VCaP (cell line): ENCODE measurements around the gene PRAMEF12.
A peak's percentile ranks its signal among the peaks of the same experiment; 100 is the strongest.
"Not testable (repeated sequence)": the region's sequence is repeated elsewhere in the genome, so short reads cannot be mapped to it uniquely, and the experiment has no call there.

ENCODE experiments used
- H3K27ac ChIP-seq: fragments of 450-650 bp; 2 replicates; pipeline ENCODE4 v1.5.1; 2017
- TF ChIP-seq, protein P1 (sequence below): fragments of 450-650 bp; conservative IDR thresholded peaks from 2 replicates; pipeline ENCODE4 v1.5.1; 2017; ENCODE audit warnings: mild to moderate bottlenecking, moderate library complexity

The PRAMEF12 gene

DNA sequence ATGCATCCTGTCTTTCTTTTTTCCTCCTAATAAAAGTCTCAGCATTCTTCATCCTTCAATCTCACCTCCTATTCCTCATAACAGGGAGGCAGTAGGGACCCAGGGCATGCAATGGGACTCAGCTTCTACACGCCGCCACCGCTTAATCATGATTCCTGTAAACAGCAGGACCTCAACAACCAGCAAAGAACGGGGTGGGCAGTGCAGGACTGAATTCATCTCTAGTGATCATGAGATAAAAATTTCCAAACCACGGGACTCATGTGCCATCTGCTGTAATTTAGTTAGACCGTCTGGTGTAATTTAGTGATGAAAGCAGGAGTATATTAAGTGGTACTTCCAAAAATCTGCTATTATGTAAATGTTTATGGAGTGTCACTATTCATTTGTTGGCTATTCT is 5.4 kb downstream of the PRAMEF12 start:
- H3K27ac ChIP-seq = no peak overlapping the region
- TF ChIP-seq, protein P1, sequence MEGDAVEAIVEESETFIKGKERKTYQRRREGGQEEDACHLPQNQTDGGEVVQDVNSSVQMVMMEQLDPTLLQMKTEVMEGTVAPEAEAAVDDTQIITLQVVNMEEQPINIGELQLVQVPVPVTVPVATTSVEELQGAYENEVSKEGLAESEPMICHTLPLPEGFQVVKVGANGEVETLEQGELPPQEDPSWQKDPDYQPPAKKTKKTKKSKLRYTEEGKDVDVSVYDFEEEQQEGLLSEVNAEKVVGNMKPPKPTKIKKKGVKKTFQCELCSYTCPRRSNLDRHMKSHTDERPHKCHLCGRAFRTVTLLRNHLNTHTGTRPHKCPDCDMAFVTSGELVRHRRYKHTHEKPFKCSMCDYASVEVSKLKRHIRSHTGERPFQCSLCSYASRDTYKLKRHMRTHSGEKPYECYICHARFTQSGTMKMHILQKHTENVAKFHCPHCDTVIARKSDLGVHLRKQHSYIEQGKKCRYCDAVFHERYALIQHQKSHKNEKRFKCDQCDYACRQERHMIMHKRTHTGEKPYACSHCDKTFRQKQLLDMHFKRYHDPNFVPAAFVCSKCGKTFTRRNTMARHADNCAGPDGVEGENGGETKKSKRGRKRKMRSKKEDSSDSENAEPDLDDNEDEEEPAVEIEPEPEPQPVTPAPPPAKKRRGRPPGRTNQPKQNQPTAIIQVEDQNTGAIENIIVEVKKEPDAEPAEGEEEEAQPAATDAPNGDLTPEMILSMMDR = no peak

DNA sequence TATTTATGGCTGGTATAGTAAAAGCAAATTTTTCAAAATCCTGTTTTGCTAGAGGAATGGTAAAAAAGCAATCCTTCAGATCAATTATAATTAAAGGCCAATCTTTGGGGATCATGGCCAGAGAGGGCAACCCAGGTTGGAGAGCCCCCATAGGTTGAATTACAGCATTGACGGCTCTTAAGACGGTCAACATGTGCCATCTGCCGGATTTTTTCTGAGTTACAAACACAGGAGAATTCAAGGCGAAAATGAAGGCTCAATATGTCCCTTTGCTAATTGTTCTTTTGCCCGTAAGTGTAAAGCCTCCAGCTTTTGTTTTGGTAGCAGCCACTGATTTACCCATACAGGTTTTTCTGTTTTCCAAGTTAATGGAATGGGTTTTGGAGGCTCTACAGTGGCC is 8.0 kb downstream of the PRAMEF12 start:
- H3K27ac ChIP-seq = not testable (repeated sequence)

DNA sequence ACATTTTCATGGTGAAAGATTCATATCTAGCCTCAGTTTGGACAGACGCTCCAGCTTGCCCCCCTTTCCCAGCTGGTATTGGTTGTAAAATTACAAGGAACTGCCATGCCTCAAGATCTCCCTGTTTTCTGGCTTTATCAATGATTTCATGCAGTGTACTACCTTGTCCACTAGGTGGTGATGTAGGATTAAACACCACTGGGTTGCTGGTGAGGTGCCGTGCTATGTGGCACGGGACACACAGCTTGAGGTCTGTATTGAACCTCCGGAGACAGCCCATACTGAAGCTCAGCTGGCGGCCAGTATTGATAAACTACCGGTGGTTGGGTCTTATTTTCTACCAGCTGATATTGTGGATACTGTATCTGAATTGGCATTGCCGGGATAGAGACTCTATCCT is 10.2 kb downstream of the PRAMEF12 start:
- TF ChIP-seq, protein P1 = peak; percentile 52
- not testable (repeated sequence) for H3K27ac ChIP-seq

More for the DNA sequence above, 8.0 kb downstream of the PRAMEF12 start:
- TF ChIP-seq, protein P1 = peak; percentile 28

DNA sequence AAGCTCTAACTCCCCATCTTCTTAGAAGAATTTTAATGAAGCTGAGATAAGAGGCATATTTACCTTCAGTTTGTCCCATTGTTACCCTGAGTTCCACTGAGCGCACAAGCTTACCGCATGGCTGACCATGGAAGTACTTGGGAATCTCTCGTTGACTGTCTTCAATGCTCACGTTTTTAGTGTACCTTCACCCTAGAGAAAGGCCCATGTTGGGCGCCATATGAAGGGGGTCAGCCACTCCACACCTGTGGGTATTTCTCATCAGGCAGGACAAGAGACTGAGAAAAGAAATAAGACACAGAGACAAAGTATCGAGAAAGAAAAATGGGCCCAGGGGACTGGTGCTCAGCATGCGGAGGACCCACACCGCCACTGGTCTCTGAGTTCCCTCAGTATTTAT is 11.2 kb downstream of the PRAMEF12 start:
- not testable (repeated sequence) for H3K27ac ChIP-seq

DNA sequence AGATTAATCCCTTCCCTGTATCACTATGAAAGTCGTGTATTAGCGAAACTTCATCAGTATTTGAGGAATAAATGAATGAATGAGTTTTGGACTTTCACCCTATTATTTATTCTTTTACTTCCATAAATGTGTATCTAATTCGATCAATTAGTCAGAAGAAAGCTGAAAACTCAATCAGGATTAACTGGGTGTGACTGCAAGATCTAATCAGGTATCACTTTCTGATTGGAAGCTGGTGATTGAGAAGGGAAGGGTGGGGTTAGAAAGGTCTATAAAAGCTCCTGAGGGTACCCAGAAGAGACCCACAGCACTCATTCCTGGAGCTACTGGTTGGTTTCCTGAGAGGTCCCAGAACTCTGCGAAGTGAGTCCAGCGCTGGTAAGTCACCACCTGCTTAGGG is 17.6 kb downstream of the PRAMEF12 start, which contains the start of gene PRAMEF1:
Gene PRAMEF1 (plus strand): TSS at position 301 of the 400 bp plus-strand sequence. CDS start 1,831 bp downstream, outside the sequence.
- H3K27ac ChIP-seq = not testable (repeated sequence)

DNA sequence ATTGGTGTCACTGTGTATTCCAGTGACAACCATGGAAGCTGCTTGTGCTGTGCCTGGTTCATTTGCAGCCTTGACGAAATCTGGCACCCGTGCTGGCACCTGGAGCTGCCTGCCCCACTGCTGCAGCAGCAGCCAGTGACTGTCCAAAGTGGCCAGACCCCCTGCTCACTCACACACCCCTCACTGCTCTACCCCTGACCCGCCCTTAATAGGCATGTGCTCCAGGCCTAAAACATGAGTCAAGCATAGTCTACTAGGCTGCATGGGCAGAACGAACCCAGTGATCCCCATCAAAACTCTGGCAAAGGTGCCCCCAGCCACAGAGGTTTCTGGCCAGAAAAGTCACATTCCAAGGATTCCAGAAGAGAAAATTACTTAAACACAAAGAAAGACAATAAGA is 25.4 kb downstream of the PRAMEF12 start:
- no peak overlapping the region for H3K27ac ChIP-seq
- TF ChIP-seq, protein P1 = no peak

DNA sequence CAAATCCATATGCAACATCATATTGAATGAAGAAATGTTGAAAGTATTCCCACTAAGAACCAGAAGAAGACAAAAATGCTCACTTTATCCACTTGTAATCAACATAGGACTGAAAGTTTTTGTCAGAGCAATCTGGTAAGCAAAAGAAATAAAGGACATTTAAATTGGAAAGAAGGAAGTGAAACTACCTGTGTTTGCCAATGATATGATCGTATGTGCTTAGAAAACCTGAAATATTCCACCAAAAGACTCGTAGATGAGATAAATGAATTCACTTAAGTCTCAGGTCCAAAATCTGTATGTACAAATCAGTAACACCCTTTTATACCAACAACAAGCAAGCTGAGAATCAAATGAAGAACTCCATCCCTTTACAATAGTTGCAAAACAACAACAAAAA is 26.2 kb downstream of the PRAMEF12 start:
- H3K27ac ChIP-seq = no peak overlapping the region
- TF ChIP-seq, protein P1 = no peak

DNA sequence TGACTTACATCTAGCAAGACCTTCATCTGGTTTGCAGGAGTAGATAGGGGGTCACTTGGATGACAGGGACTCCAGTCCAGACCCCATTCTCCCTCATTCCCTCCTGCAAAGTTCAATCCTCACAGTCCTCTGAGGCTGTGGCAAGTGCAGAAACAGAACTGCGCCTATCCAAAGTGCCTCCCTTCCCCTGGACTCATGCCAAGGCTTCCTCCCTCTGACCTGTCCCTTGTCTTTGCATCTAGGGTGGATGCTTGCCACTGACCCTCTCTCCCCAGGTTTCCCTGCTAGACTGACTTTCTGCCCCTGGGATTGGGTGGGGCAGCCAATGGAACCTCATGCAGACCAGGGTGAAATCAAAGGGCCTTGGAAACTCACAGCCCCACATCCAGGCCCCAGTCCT is 36.4 kb downstream of the PRAMEF12 start:
- TF ChIP-seq, protein P1 = no peak
- no peak overlapping the region for H3K27ac ChIP-seq
